H1 (cell line): ENCODE results near the gene CRTC3. TPM values are rescaled to one million over a fixed set of nuclear protein-coding genes. Genes with fewer than 3 reads are reported as not detected.

Source experiments
- CTCF ChIA-PET: fragments of 300-600 bp; sonication (Branson Sonifier 250); formaldehyde crosslinking; loops from one replicate; lab custom pipeline; 2021; ENCODE audit not compliant: partially characterized antibody; lab: Charles Lee
- POLR2A ChIA-PET: fragments of 300-600 bp; sonication (Branson Sonifier 250); formaldehyde crosslinking; loops from one replicate; lab custom pipeline; 2021; ENCODE audit warnings: inconsistent platforms; ENCODE audit not compliant: partially characterized antibody; lab: Charles Lee
- DNase-seq, 2 experiments: peaks; one replicate each; pipeline versions ENCODE4 v3.0.0 to v3.0.0-alpha.2; 2010 to 2022; ENCODE audit warnings: low spot score in 2 of 2, low read depth in 1 of 2, mixed read lengths in 1 of 2
- FAIRE-seq: peaks from 2 replicates; lab custom pipeline; 2011; peaks lifted over from hg19 to GRCh38; lab: Jason Lieb, UNC
- H2AFZ ChIP-seq: 2 replicates; pipeline ENCODE4 v1.8.1; 2012; ENCODE audit warnings: low read length, inconsistent platforms
- H2AK5ac ChIP-seq: 2 replicates; pipeline ENCODE4 v1.6.1; 2013; ENCODE audit warnings: low read depth, low read length
- H2BK120ac ChIP-seq: replicated peaks from 2 replicates; pipeline ENCODE3; 2013; ENCODE audit warnings: low read depth, low read length, inconsistent platforms
- H2BK12ac ChIP-seq: 2 replicates; pipeline ENCODE4 v1.6.1; 2013; ENCODE audit warnings: low read depth, low read length
- H2BK15ac ChIP-seq: 2 replicates; pipeline ENCODE4 v1.6.1; 2013; ENCODE audit warnings: low read length
- H2BK20ac ChIP-seq: 2 replicates; pipeline ENCODE4 v1.6.1; 2013; ENCODE audit warnings: low read length
- H2BK5ac ChIP-seq: 2 replicates; pipeline ENCODE4 v1.6.1; 2013; ENCODE audit warnings: low read depth, low read length
- H3K14ac ChIP-seq: 2 replicates; pipeline ENCODE4 v1.6.1; 2013; ENCODE audit warnings: inconsistent platforms; ENCODE audit not compliant: insufficient read length
- H3K18ac ChIP-seq: 2 replicates; pipeline ENCODE4 v1.6.1; 2013; ENCODE audit warnings: low read length; ENCODE audit errors: extremely low read depth
- H3K23ac ChIP-seq: 2 replicates; pipeline ENCODE4 v1.6.1; 2013; ENCODE audit warnings: inconsistent platforms; ENCODE audit not compliant: insufficient read length
- H3K23me2 ChIP-seq: 2 replicates; pipeline ENCODE4 v1.6.1; 2013; ENCODE audit warnings: low read depth, low read length
- H3K27ac ChIP-seq: 2 replicates; pipeline ENCODE4 v1.6.1; 2011; ENCODE audit warnings: low read depth, low read length, inconsistent platforms
- H3K27me3 ChIP-seq, 4 experiments: replicated peaks in 1 of 4; 1 replicate in 1 of 4; 2 replicates in 3 of 4; pipeline versions ENCODE4 v1.6.1 to v1.8.1; 2011 to 2013; ENCODE audit warnings: low read length in 3 of 4, mild to moderate bottlenecking in 3 of 4, inconsistent platforms in 2 of 4, mixed read lengths in 2 of 4, moderate library complexity in 1 of 4; ENCODE audit not compliant: control insufficient read depth in 3 of 4, insufficient read depth in 3 of 4; ENCODE audit errors: extremely low read depth in 1 of 4
- H3K36me3 ChIP-seq, 4 experiments: 2 replicates each; pipeline versions ENCODE4 v1.6.1 to v1.8.1; 2011 to 2013; ENCODE audit warnings: mild to moderate bottlenecking in 4 of 4, low read length in 3 of 4, moderate library complexity in 2 of 4, control low read depth in 1 of 4, inconsistent platforms in 1 of 4; ENCODE audit not compliant: insufficient read depth in 4 of 4, control insufficient read depth in 2 of 4
- H3K4ac ChIP-seq: replicated peaks from 2 replicates; pipeline ENCODE3; 2013; ENCODE audit warnings: low read length, low read depth, mixed read lengths, inconsistent platforms; ENCODE audit not compliant: insufficient read length
- H3K4me1 ChIP-seq, 4 experiments: replicated peaks in 1 of 4; 1 replicate in 1 of 4; 2 replicates in 3 of 4; pipeline versions ENCODE4 v1.6.1 to v1.8.1; 2011 to 2013; ENCODE audit warnings: low read length in 3 of 4, inconsistent platforms in 2 of 4, mixed read lengths in 1 of 4; ENCODE audit not compliant: insufficient read depth in 4 of 4, control insufficient read depth in 3 of 4
- H3K4me2 ChIP-seq, 2 experiments: 2 replicates each; pipeline versions ENCODE4 v1.6.1 to v1.8.1; 2011 to 2013; ENCODE audit warnings: low read depth in 2 of 2, low read length in 2 of 2, control low read depth in 1 of 2, inconsistent platforms in 1 of 2, mild to moderate bottlenecking in 1 of 2; ENCODE audit not compliant: insufficient read depth in 1 of 2
- H3K4me3 ChIP-seq, 4 experiments: fragments of 200-600, 300-600 bp in 1 of 4; sonication (generic), shearing (Covaris generic), sonication (Bioruptor Twin) in 1 of 4; 2 replicates each; pipeline versions ENCODE4 v1.5.1 to v1.8.1; 2011 to 2016; ENCODE audit warnings: low read length in 4 of 4, low read depth in 3 of 4, control low read depth in 2 of 4, inconsistent platforms in 2 of 4, mild to moderate bottlenecking in 2 of 4, mixed read lengths in 1 of 4, moderate library complexity in 1 of 4; ENCODE audit not compliant: insufficient read depth in 2 of 4; ENCODE audit errors: extremely low read depth in 1 of 4
- H3K56ac ChIP-seq: replicated peaks from 2 replicates; pipeline ENCODE3; 2013; ENCODE audit warnings: low read depth, mild to moderate bottlenecking, mixed read lengths, low read length, inconsistent platforms; ENCODE audit not compliant: insufficient read length
- H3K79me1 ChIP-seq: 2 replicates; pipeline ENCODE4 v1.6.1; 2013; ENCODE audit warnings: low read depth, low read length, control low read depth
- H3K79me2 ChIP-seq, 2 experiments: 2 replicates each; pipeline versions ENCODE4 v1.6.1 to v1.8.1; 2012 to 2013; ENCODE audit warnings: low read length in 2 of 2, mild to moderate bottlenecking in 2 of 2, inconsistent platforms in 1 of 2; ENCODE audit not compliant: insufficient read depth in 2 of 2, control insufficient read depth in 1 of 2
- H3K9ac ChIP-seq, 4 experiments: replicated peaks in 1 of 4; 1 replicate in 1 of 4; 2 replicates in 3 of 4; pipeline versions ENCODE4 v1.6.1 to v1.8.1; 2011 to 2013; ENCODE audit warnings: low read depth in 3 of 4, low read length in 3 of 4, control low read depth in 2 of 4, mild to moderate bottlenecking in 2 of 4, moderate library complexity in 2 of 4, inconsistent platforms in 1 of 4; ENCODE audit errors: extremely low read depth in 1 of 4
- H3K9me3 ChIP-seq, 2 experiments: 2 replicates each; pipeline versions ENCODE4 v1.6.1 to v1.8.1; 2012 to 2013; ENCODE audit warnings: mild to moderate bottlenecking in 2 of 2, moderate library complexity in 2 of 2, control low read depth in 1 of 2, inconsistent platforms in 1 of 2, low read depth in 1 of 2, low read length in 1 of 2, mixed read lengths in 1 of 2; ENCODE audit not compliant: insufficient read depth in 2 of 2
- H4K20me1 ChIP-seq, 2 experiments: replicated peaks in 1 of 2; 2 replicates each; pipeline versions ENCODE3 to v1.8.1; 2011 to 2013; ENCODE audit warnings: inconsistent platforms in 2 of 2, low read length in 2 of 2, mild to moderate bottlenecking in 1 of 2; ENCODE audit not compliant: insufficient read depth in 2 of 2, control insufficient read depth in 1 of 2
- H4K5ac ChIP-seq: 2 replicates; pipeline ENCODE4 v1.6.1; 2013; ENCODE audit warnings: low read length, low read depth, mixed read lengths, inconsistent platforms; ENCODE audit not compliant: insufficient read length
- H4K8ac ChIP-seq: 2 replicates; pipeline ENCODE4 v1.8.0; 2013; ENCODE audit warnings: mild to moderate bottlenecking, moderate library complexity, low read length, inconsistent platforms; ENCODE audit not compliant: insufficient read depth; ENCODE audit errors: extremely low read depth
- H4K91ac ChIP-seq: replicated peaks from 2 replicates; pipeline ENCODE3; 2013; ENCODE audit warnings: low read length, mixed read lengths, inconsistent platforms; ENCODE audit not compliant: insufficient read length
- CEBPB ChIP-seq: IDR thresholded peaks from 2 replicates; pipeline ENCODE4 v1.6.1; 2012; ENCODE audit warnings: low read depth, low read length
- EGR1 ChIP-seq: IDR thresholded peaks from 2 replicates; pipeline ENCODE4 v1.6.1; 2011; ENCODE audit warnings: low read depth, low read length, borderline replicate concordance
- EP300 ChIP-seq, 2 experiments: IDR thresholded peaks; 1 replicate in 1 of 2; 2 replicates in 1 of 2; pipeline ENCODE4 v1.6.1; 2011 to 2012; ENCODE audit warnings: low read depth in 2 of 2, low read length in 2 of 2, mild to moderate bottlenecking in 2 of 2, borderline replicate concordance in 1 of 2, inconsistent platforms in 1 of 2, moderate library complexity in 1 of 2
- HDAC2 ChIP-seq, 2 experiments: fragments of 300-600 bp in 1 of 2; sonication (generic) in 1 of 2; IDR thresholded peaks; 2 replicates each; pipeline ENCODE4 v1.6.1; 2011 to 2012; ENCODE audit warnings: low read depth in 2 of 2, low read length in 2 of 2, mild to moderate bottlenecking in 2 of 2, moderate library complexity in 2 of 2, borderline replicate concordance in 1 of 2, inconsistent platforms in 1 of 2
- KDM4A ChIP-seq: IDR thresholded peaks from one replicate; pipeline ENCODE4 v1.7.1; 2012; ENCODE audit warnings: low read depth, mild to moderate bottlenecking, moderate library complexity, low read length, inconsistent platforms; ENCODE audit not compliant: severe bottlenecking
- MAFK ChIP-seq: IDR thresholded peaks from 2 replicates; pipeline ENCODE4 v1.6.1; 2012; ENCODE audit warnings: low read depth, mild to moderate bottlenecking, improper control_type of control experiment, low read length
- POU5F1 ChIP-seq: IDR thresholded peaks from 2 replicates; pipeline ENCODE4 v1.6.1; 2011; ENCODE audit warnings: low read depth, mild to moderate bottlenecking, low read length, moderate library complexity
- RBBP5 ChIP-seq: IDR thresholded peaks from 2 replicates; pipeline ENCODE4 v1.7.1; 2012; ENCODE audit warnings: low read depth, mild to moderate bottlenecking, inconsistent platforms, low read length, moderate library complexity, borderline replicate concordance
- SIRT6 ChIP-seq: IDR thresholded peaks from one replicate; pipeline ENCODE4 v1.7.1; 2012; ENCODE audit warnings: low read length, inconsistent platforms
- TEAD4 ChIP-seq: IDR thresholded peaks from 2 replicates; pipeline ENCODE4 v1.6.1; 2012; ENCODE audit warnings: low read depth, low read length, inconsistent platforms, mixed read lengths
- WGBS, 2 experiments: shearing (Covaris generic) in 1 of 2; methylation state at CpG; one replicate each; pipeline versions ENCODE4 v1.1.6 to v1.1.7; 2013 to 2015; ENCODE audit warnings: low lambda C conversion rate in 2 of 2, mixed read lengths in 2 of 2, inconsistent platforms in 1 of 2, low coverage in 1 of 2, missing lambda C conversion rate in 1 of 2; ENCODE audit not compliant: insufficient replicate concordance in 2 of 2, insufficient coverage in 1 of 2, insufficient read length in 1 of 2; ENCODE audit errors: extremely low coverage in 1 of 2, missing lambda C conversion rate in 1 of 2; 5-methylcytosine and 5-hydroxymethylcytosine counted together
- polyA plus RNA-seq, 7 experiments: library from polyadenylated mRNA; depleted of rRNA in 3 of 7; stranded (reverse) in 5 of 7; unstranded in 2 of 7; fragments of >200 nt in 5 of 7; fragments of 200-250 nt in 2 of 7; gene quantifications; 1 replicate in 5 of 7; 2 replicates in 1 of 7; 4 replicates in 1 of 7; pipeline versions ENCODE4 v1.2.1 to v1.2.3, GENCODE V29; 2011 to 2013; ENCODE audit warnings: missing spikeins in 2 of 7, mixed read lengths in 2 of 7
- total RNA-seq: library from RNA; stranded (reverse); fragmentation: NEBNext Ultra II Directional; extraction: Animal tissue kit (Norgen Biotek cat#: 25700); gene quantifications from 2 replicates; pipeline ENCODE4 v1.2.1, GENCODE V29; 2021
- TF ChIP-seq, protein P1 (sequence below), 3 experiments: IDR thresholded peaks; 1 replicate in 2 of 3; 2 replicates in 1 of 3; pipeline versions ENCODE4 v1.5.1 to v1.6.1; 2011; ENCODE audit warnings: low read length in 3 of 3, mild to moderate bottlenecking in 3 of 3, inconsistent platforms in 2 of 3, low read depth in 1 of 3, moderate library complexity in 1 of 3; ENCODE audit not compliant: insufficient read depth in 1 of 3; ENCODE audit errors: control extremely low read depth in 1 of 3

Gene CRTC3
- total and polyA plus RNA-seq, 2 of the 8 experiments (the other 6 are each of a cell fraction or from before 2014, with no cell fraction given): 5.0 to 5.3 TPM

GRCh38 chr15:90640862-90641261, 111.1 kb downstream of the CRTC3 start:
- Histone ChIP-seq H2BK20ac (no peak overlapping the region), H3K27me3 (no peaks in the 10 kb centered on the region; a peak in 1 of 7 replicates), H3K9ac (no peak overlapping the region), H2BK120ac (no peak overlapping the region), H2BK15ac (no peak overlapping the region), H3K9me3 (no peaks in the 10 kb centered on the region; a peak in 1 of 4 replicates), H3K23ac (no peak overlapping the region), H4K91ac (no peak overlapping the region), H4K5ac (no peak overlapping the region), H3K79me2 (no peaks in the 10 kb centered on the region), H3K4me3 (no peak overlapping the region), H2BK12ac (no peak overlapping the region), H3K56ac (no peak overlapping the region), H3K23me2 (0 out of 2 replicates have a peak, but pooled peaks cover 2% of the 10 kb centered on the region), H2AFZ (no peak overlapping the region), H3K4me2 (no peak overlapping the region), H3K79me1 (no peaks in the 10 kb centered on the region), H2BK5ac (no peak overlapping the region), H3K4me1 (peaks cover 0 to 6% (median 0%) of the 10 kb centered on the region in 4 experiments; a peak in 4 of 7 replicates), H4K8ac (no peak overlapping the region), H4K20me1 (no peaks in the 10 kb centered on the region), H3K18ac (no peak overlapping the region), H2AK5ac (no peak overlapping the region), H3K27ac (no peak overlapping the region), H3K4ac (no peak overlapping the region), H3K36me3 (no peaks in the 10 kb centered on the region), H3K14ac (no peak overlapping the region)
- FAIRE-seq: no peak
- WGBS, 2 experiments: 92% methylated on average over 8 of the region's 8 CpGs; no CpG with 5 or more reads in 1 of the 2 experiments
- ChIA-PET CTCF (interaction anchor here (0.6 to 5.4 kb wide), 4 partner anchors 10 to 348 kb away, joined by 3 to 17 read pairs (median 4); partner anchors contain the start of gene FES), POLR2A (no interaction called here)
- no peak for DNase-seq
- TF ChIP-seq, protein P1, sequence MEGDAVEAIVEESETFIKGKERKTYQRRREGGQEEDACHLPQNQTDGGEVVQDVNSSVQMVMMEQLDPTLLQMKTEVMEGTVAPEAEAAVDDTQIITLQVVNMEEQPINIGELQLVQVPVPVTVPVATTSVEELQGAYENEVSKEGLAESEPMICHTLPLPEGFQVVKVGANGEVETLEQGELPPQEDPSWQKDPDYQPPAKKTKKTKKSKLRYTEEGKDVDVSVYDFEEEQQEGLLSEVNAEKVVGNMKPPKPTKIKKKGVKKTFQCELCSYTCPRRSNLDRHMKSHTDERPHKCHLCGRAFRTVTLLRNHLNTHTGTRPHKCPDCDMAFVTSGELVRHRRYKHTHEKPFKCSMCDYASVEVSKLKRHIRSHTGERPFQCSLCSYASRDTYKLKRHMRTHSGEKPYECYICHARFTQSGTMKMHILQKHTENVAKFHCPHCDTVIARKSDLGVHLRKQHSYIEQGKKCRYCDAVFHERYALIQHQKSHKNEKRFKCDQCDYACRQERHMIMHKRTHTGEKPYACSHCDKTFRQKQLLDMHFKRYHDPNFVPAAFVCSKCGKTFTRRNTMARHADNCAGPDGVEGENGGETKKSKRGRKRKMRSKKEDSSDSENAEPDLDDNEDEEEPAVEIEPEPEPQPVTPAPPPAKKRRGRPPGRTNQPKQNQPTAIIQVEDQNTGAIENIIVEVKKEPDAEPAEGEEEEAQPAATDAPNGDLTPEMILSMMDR (IDR thresholded peaks at IDR 0.05; ENCODE audit: control extremely low read depth in 1 of 3, insufficient read depth in 1 of 3, low read depth in 1 of 3, low read length in 3 of 3): no peak
- TF ChIP-seq EP300 (IDR thresholded peaks at IDR 0.05; ENCODE audit: borderline replicate concordance in 1 of 2, low read depth in 2 of 2, low read length in 2 of 2): no peak
- no peak for TF ChIP-seq TEAD4
- no peak for TF ChIP-seq SIRT6
- no peak for TF ChIP-seq KDM4A
- TF ChIP-seq POU5F1: no peak
- TF ChIP-seq MAFK: no peak
- TF ChIP-seq RBBP5: no peak
- no peak for TF ChIP-seq HDAC2 (IDR thresholded peaks at IDR 0.05; ENCODE audit: borderline replicate concordance in 1 of 2, low read depth in 2 of 2, low read length in 2 of 2)
- no peak for TF ChIP-seq EGR1
- no peak for TF ChIP-seq CEBPB
